Measurements from ENCODE around the gene GNA14. TPM values are rescaled to one million over a fixed set of nuclear protein-coding genes. Genes with fewer than 3 reads are reported as not detected.
"Not testable (repeated sequence)": the region's sequence is repeated elsewhere in the genome, so short reads cannot be mapped to it uniquely, and the experiment has no call there.

Gene GNA14
- total RNA-seq, result 1 to 10 TPM; 1.8 to 2.9 (median 2.0) TPM

GRCh38 chr9:77648234-77649108 lies at the start of gene GNA14:
Gene GNA14 (minus strand): TSS chr9:77648322. CDS start chr9:77647793, 529 bp downstream.
- DNase-seq (ENCODE audit: low spot score in 2 of 2), result peak; percentile 23 to 58
- Histone ChIP-seq H3K27ac (peak within 1 kb of the TSS; percentile 61 to 62), H3K4me3 (peak within 1 kb of the TSS; percentile 56 to 73 (median 64)), H3K9me3 (no peaks in the 10 kb centered on the region), H3K4me1 (no peaks in the 10 kb centered on the region), H3K36me3 (no peaks in the 10 kb centered on the region), H3K27me3 (no peaks in the 10 kb centered on the region)
- intact Hi-C loops (cut with DNase I; ENCODE audit: low total_unique reads), result no loop called here
- TF ChIP-seq POLR2AphosphoS5 (IDR thresholded peaks at IDR 0.05), result peak in 1 of 3 donors; percentile 17
- TF ChIP-seq CTCF (IDR thresholded peaks at IDR 0.05), result peak in 1 of 3 donors; percentile 24
- TF ChIP-seq POLR2A (IDR thresholded peaks at IDR 0.05), result no peak

- Histone ChIP-seq H3K27ac (no peak overlapping the region), H3K36me3 (no peaks in the 10 kb centered on the region), H3K9me3 (peaks cover 6 to 7% of the 10 kb centered on the region in 2 donors), H3K27me3 (no peaks in the 10 kb centered on the region), H3K4me1 (no peaks in the 10 kb centered on the region), H3K4me3 (no peak overlapping the region)
- TF ChIP-seq CTCF (IDR thresholded peaks at IDR 0.05) (no peak), POLR2AphosphoS5 (IDR thresholded peaks at IDR 0.05) (no peak), POLR2A (IDR thresholded peaks at IDR 0.05) (no peak)
- intact Hi-C loops (cut with DNase I; ENCODE audit: low total_unique reads), result loop anchor here (10.0 kb wide), 1 partner anchor 1233 kb away; no protein-coding TSS in a partner anchor
- DNase-seq (ENCODE audit: low spot score in 2 of 2), result no peak
These were observed 49.3 kb upstream of the GNA14 start for GRCh38 chr9:77697238-77697984.

GRCh38 chr9:77690723-77691122 lies 42.6 kb upstream of the GNA14 start:
- H3K4me1 ChIP-seq; H3K27ac ChIP-seq; H3K36me3 ChIP-seq; H3K9me3 ChIP-seq; H3K4me3 ChIP-seq; DNase-seq (ENCODE audit: low spot score in 2 of 2); H3K27me3 ChIP-seq: not testable (repeated sequence)
- intact Hi-C loops (cut with DNase I; ENCODE audit: low total_unique reads), result loop anchor here (10.0 kb wide), 1 partner anchor 1226 kb away; no protein-coding TSS in a partner anchor

GRCh38 chr9:77690119-77690518 lies 42.0 kb upstream of the GNA14 start:
- H3K27ac ChIP-seq; H3K9me3 ChIP-seq; H3K27me3 ChIP-seq; H3K4me1 ChIP-seq; H3K36me3 ChIP-seq; DNase-seq (ENCODE audit: low spot score in 2 of 2); H3K4me3 ChIP-seq: not testable (repeated sequence)
- intact Hi-C loops (cut with DNase I; ENCODE audit: low total_unique reads), result loop anchor here (10.0 kb wide), 1 partner anchor 1225 kb away; no protein-coding TSS in a partner anchor

GRCh38 chr9:77687737-77688136 lies 39.6 kb upstream of the GNA14 start:
- H3K9me3 ChIP-seq; H3K4me3 ChIP-seq; H3K27me3 ChIP-seq; intact Hi-C loops (cut with DNase I; ENCODE audit: low total_unique reads); H3K36me3 ChIP-seq; H3K27ac ChIP-seq; H3K4me1 ChIP-seq; DNase-seq (ENCODE audit: low spot score in 2 of 2): not testable (repeated sequence)

GRCh38 chr9:77680581-77680980 lies 32.5 kb upstream of the GNA14 start:
- Histone ChIP-seq H3K27ac (no peak overlapping the region), H3K27me3 (no peaks in the 10 kb centered on the region), H3K4me1 (no peaks in the 10 kb centered on the region), H3K36me3 (no peaks in the 10 kb centered on the region), H3K4me3 (no peak overlapping the region), H3K9me3 (no peaks in the 10 kb centered on the region)
- TF ChIP-seq CTCF (IDR thresholded peaks at IDR 0.05) (no peak), POLR2AphosphoS5 (IDR thresholded peaks at IDR 0.05) (no peak), POLR2A (IDR thresholded peaks at IDR 0.05) (no peak)
- no peak for DNase-seq (ENCODE audit: low spot score in 2 of 2)
- intact Hi-C loops (cut with DNase I; ENCODE audit: low total_unique reads), result no loop called here

Measured in breast epithelium (tissue), 4 donors.